GM18861 (cell line): ENCODE results near the gene CACNB4.
A peak's percentile ranks its signal among the peaks of the same experiment; 100 is the strongest.
"Not testable (repeated sequence)": the region's sequence is repeated elsewhere in the genome, so short reads cannot be mapped to it uniquely, and the experiment has no call there.

Source experiments
- ATAC-seq: cut with Tn5 transposase; IDR thresholded peaks from one replicate; pipeline ENCODE4 v1.9.1; 2021; ENCODE audit not compliant: unreplicated experiment

CACNB4 gene

DNA sequence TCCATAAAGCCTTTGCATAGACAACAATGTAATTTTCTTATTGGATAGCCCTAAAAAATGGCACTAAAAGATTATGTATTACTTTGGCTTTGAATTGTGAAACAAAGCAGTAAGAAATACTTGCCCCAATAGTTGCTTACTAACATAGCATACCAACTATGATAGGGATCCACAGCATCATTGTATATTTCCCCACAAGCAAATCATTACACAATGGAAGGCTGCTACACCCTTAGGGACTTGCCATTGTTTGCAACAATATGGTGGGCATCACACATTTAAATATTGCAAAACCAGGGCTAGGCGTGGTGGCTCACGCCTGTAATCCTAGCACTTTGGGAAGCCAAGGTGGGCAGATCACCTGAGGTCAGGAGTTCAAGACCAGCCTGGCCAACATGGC, 74.4 kb downstream of the CACNB4 start:
- ATAC-seq = no peak

GRCh38 chr2:152022090-152022489, 76.8 kb downstream of the CACNB4 start:
- ATAC-seq = no peak

DNA sequence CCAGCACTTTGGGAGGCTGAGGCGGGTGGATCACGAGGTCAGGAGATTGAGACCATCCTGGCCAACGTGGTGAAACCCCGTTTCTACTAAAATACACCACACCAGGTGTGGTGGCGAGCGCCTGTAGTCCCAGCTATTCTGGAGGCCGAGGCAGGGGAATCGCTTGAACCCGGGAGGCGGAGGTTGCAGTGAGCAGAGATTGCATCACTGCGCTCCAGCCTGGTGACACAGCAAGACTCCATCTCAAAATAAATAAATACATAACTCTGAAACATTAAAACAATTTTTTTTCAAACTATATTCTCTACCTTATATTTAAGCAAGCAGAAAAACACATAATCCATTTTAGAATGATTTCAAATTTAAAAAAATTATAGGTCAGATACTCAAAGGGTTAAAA, 77.8 kb downstream of the CACNB4 start:
- ATAC-seq = not testable (repeated sequence)

GRCh38 chr2:152019732-152020131, 79.1 kb downstream of the CACNB4 start:
- no peak for ATAC-seq

GRCh38 chr2:152016181-152017120, 82.4 kb downstream of the CACNB4 start:
- no peak for ATAC-seq

DNA sequence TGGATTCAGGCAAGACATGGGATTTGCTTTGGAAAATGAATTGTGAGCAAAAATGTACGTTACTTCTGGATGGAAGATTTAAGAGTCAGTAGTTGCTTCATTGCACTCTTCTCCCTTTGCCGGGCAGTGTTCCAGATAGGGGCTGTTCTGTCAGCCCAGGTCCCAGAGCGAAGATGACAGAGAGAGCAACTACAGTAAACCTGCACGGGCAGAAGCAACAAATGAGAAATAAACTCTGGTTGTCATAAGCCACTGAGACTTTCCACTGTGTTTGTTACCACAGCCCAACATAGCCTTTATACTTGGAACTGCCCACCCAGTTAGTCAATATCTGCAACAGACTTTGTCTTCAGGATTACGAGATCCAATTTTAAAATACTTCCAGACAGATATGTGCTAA, 83.3 kb downstream of the CACNB4 start:
- ATAC-seq = no peak

GRCh38 chr2:152012697-152013096, 86.1 kb downstream of the CACNB4 start:
- ATAC-seq = no peak

DNA sequence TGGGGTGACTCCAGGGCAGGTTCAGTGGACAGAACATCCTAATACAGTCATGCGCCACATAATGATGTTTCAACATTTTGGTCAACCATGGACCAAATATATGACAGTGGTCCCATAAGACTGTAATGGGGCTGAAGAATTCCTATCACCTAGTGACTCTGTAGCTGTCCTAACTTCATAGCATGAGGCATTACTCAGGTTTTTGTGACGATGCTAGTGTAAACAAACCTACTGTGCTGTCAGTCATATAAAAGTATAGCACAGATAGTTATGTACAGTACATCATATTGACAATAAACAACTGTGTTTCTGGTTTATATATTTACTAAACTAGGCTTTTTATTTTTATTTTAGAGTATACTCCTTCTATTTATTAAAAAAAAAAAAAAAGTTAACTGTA, 87.1 kb downstream of the CACNB4 start:
- no peak for ATAC-seq

DNA sequence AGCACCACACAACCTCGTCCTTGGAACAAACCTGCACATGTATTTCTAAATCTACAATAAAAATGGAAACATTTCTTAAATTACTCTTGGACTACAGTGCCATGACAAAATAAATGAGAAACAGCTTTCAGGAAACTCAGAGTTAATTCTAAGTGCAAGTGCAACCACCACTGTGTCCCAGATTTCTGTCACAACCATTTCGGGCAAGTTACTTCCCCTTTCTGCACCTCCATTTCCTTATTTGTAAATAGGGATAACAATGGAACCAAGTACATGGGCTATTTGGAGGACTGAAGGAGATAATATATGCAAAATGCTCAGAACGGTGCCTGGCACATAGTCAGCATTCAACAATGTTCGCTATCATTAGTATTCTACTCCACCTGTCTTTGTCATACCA, 93.2 kb downstream of the CACNB4 start:
- ATAC-seq = no peak

DNA sequence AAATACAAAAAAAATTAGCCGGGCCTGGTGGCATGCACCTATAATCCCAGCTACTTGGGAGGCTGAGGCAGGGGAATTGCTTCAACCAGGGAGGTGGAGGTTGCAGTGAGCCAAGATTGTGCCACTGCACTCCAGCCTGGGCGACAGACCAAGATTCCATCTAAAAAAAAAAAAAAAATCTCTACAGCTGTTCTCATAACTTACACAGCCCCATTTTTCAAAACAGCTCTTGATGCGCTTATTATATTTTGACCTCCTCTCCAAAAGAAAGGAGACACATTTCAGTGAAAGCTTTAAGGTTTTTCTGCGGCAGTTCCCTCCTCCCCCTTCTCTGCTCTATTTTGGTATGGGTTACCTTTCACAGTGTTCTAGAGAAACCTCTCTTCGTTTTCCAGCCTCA, 95.6 kb downstream of the CACNB4 start:
- ATAC-seq = not testable (repeated sequence)

GRCh38 chr2:151999053-151999452, 99.8 kb downstream of the CACNB4 start:
- peak; percentile 61 for ATAC-seq

- no peak for ATAC-seq
Observed at GRCh38 chr2:151996243-151997003, 102.4 kb downstream of the CACNB4 start.

DNA sequence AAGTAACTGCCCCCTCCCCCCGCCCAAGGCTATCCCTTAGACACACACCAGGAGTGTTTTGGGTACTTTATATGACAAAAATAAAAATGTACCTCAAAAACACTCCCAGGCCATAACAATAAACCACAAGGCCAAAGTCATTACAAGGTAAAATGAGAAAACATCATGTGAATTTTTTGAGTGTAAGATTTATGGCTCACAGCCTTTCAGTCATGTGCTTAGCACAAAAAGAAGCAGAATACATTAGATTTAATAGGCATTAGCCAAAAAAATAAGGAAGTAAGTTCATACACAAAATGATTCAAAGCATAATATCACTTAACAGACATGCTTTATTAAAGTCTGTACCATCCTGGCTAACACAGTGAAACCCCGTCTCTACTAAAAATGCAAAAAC, 103.7 kb downstream of the CACNB4 start:
- no peak for ATAC-seq

DNA sequence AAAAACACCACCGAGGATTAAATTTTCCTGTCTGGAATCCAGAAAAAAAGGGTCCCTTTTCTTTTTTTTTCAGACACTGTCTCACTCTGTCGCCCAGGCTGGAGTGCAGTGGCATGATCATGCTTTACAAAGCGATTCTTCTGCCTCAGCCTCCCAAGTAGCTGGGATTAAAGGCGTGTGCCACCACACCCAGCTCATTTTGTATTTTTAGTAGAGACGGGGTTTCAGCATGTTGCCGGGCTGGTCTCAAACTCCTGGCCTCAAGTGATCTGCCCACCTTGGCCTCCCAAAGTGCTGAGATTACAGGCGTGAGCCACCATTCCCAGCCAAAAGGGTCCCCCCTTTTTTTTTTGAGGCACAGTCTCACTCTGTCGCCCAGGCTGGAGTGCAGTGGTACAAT, 104.7 kb downstream of the CACNB4 start:
- not testable (repeated sequence) for ATAC-seq

GRCh38 chr2:151991010-151991409, 107.8 kb downstream of the CACNB4 start:
- no peak for ATAC-seq

GRCh38 chr2:151989378-151989777, 109.5 kb downstream of the CACNB4 start:
- ATAC-seq = no peak

- no peak for ATAC-seq
Observed at GRCh38 chr2:151987484-151987883, 111.4 kb downstream of the CACNB4 start.

GRCh38 chr2:151984424-151985083, 114.3 kb downstream of the CACNB4 start:
- no peak for ATAC-seq

DNA sequence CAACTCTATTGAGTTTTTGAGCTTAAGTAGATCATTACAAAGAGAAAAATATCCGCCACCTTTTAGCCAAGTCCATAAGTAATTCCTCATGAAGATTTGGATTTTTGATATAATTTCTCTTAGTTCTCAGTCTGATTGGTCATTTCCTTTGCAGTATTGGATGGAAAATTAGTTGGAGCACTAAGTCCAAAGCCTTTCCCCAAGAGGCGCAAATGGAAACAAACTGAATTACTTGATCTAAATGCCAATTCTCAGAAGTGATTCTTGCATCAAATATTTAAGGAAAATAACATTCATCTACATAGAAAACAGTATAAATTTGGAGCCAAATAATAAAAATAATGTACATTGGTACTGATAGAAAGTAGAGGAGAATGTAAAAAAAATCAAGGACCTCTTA, 115.6 kb downstream of the CACNB4 start:
- ATAC-seq = no peak

DNA sequence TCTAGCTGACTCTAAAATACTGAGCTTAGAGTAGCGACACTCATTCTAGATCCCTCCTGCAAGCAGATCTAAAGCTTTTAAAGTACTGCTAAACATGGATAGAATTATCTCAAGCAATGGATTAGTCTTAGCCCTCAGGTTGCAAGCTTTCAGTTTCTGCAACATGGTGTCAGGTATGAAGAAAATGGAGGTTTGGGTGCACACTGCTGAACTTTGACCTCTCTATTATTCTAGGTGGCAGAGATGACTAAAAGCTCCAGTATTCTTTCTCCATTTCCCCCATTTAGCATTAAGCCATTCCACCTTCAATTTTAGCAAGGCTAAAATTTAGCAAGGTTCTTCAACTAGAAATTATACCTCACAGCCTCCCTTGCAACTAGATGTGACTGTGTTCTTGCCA, 117.0 kb downstream of the CACNB4 start:
- ATAC-seq = no peak

GRCh38 chr2:151979694-151980093, 119.2 kb downstream of the CACNB4 start:
- ATAC-seq = no peak

DNA sequence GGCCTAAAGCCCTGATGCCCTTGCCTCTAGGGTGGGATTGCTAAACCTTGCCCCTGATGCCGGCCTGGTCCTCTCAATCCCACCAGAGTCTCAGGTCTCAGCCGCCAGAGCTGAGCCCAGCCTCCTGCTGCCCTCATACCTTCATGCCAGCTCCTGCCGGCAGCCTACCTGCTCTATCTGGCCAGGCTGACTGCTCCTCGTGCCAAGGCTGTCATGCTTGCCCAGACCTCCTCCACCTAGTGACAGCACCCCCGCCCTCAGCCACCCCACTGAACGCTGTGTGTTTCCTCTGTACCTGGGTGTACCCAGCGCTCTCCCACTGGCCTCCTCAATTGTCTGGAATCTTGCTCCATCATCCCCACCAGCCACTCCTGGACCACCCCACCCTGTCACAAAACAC, 120.1 kb downstream of the CACNB4 start:
- ATAC-seq = no peak
